ENCODE measurements around the gene ATAD2B.

The ATAD2B gene

GRCh38 chr2:23905155-23905554 lies 21.8 kb downstream of the ATAD2B start:
- DNase-seq, result no peak

- no peak for DNase-seq
Observed at GRCh38 chr2:23904692-23905091, 22.2 kb downstream of the ATAD2B start.

DNA sequence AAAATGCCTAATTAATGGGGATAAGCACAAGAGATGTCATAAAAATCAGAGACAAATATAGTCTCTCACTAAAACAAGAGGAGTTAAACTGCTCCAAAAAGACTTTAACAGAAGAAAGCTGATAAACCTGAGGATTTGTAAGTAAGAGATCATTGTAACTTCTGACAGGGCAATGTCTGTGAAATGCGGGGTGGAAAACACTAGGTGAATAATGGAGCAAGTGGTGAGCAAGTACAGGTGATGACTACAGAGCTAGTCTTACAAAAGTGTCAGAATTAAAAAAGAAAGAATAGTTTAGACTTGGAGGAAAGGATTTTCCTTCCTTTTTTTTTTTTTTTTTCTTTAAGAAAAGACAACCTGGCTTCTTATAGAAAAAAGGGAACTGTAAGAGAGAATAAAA lies 22.7 kb downstream of the ATAD2B start:
- DNase-seq, result no peak

- no peak for DNase-seq
Observed at GRCh38 chr2:23903034-23903433, 23.9 kb downstream of the ATAD2B start.

DNA sequence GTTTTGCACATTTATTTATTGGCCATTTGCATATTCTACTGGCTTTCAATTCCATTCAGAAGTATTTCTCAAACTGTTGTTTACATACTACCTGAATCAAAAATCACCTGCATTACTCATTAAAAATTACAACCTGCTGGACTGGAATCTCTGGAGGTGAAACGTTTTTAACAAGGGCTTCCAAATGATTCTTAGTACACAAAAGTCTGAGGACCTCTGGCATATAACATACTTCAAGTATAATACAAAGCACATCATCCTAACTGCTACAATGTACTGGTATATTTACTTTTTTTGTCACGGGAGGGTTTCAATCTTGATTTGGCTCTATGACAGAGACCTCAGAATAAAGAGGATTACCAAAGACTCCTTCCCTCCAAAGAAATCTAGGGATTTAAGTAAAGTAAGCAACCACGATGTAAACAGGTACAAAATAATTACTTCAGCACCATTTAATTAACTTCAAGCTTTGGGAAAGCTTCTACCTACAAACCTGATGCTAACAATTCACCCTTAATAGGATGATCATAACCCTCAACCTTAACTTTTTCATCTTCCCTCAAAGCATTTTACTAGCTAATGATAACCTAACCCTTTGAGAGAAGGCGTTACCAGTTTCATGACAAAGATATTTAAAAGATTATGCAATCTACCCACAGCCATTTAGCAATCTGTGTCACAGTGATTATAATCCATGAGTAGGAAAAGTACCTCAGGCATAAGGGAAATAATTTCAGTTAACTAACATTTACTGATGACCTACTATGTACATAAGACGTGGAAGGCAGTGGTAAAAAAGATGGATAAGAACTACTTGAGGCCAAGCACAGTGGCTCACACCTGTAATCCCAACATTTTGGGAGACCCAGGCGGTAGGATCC lies 24.7 kb downstream of the ATAD2B start:
- DNase-seq, result no peak

DNA sequence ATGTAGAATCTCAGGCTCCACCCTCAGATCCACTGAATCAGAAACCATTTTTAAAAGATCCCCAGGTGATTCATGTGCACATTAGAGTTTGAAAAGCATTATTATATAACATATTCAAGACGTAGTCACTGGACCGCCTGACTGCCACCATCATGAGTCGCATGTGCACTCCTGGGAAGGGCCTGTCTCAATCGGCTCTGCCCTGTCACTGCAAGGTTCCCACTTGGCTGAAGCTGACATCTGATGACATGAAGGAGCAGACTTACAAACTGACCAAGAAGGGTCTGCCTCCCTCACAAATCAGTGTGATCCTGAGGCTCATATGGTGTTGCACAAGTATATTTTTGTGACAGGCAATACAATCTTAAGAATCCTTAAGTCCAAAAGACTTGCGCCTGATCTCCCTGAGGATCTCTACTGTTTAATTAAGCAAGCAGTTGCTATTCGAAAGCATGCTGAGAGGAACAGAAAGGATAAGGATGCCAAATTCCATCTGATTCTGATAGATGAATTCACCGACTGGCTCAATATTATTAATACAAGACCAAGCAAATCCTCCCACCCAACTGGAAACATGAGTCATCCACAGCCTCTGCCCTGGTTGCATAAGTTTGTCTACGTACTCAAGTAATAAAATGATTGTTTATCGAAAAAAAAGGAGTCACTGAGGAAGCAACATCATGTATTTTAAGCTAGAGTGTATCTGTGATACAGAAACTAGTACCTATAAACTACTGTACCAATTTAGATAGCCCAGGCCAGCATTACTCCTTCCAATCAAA lies 26.2 kb downstream of the ATAD2B start:
- DNase-seq, result no peak

DNA sequence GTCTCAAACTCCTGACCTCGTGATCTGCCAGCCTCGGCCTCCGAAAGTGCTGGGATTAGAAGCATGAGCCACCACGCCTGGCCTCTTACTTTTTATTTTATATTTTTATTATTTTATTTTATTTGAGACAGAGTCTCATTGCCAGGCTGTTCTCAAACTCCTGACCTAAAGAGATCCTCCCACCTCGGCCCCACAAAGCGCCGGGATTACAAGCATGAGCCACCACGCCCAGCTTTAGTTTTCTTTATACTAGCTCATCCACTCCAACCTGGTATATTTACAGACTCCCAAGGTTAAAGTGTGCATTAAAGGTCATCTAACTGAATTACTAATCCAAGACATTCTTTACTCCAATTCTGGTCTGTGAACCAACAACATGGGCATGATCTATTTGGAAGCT lies 26.8 kb downstream of the ATAD2B start:
- DNase-seq, result no peak

- no peak for DNase-seq
Observed at GRCh38 chr2:23871206-23871605, 55.7 kb downstream of the ATAD2B start.

DNA sequence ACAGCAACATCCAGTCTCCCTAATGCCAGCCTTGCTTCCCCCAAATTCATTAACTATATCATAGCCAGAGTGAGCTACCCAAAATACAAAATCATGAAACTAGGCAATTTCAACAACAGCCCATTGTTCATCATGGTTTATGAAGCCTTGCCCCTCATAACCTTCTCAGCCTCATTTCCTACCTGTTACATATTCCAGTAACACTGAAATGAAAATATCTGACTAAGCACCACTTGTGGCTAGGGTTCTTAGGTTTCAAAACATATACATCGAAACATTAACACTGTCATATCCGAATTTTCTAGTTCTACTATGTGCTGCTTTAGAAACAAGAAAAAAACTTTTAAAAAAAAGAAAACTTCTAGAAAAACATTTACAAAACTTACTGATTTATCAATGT lies 59.5 kb downstream of the ATAD2B start:
- DNase-seq, result no peak

GRCh38 chr2:23862716-23863426 lies 64.1 kb downstream of the ATAD2B start:
- no peak for DNase-seq

GRCh38 chr2:23861952-23862351 lies 65.0 kb downstream of the ATAD2B start:
- DNase-seq, result no peak

- no peak for DNase-seq
Observed at GRCh38 chr2:23859983-23860382, 66.9 kb downstream of the ATAD2B start.

- DNase-seq, result no peak
Observed at GRCh38 chr2:23859234-23859633, 67.7 kb downstream of the ATAD2B start.

DNA sequence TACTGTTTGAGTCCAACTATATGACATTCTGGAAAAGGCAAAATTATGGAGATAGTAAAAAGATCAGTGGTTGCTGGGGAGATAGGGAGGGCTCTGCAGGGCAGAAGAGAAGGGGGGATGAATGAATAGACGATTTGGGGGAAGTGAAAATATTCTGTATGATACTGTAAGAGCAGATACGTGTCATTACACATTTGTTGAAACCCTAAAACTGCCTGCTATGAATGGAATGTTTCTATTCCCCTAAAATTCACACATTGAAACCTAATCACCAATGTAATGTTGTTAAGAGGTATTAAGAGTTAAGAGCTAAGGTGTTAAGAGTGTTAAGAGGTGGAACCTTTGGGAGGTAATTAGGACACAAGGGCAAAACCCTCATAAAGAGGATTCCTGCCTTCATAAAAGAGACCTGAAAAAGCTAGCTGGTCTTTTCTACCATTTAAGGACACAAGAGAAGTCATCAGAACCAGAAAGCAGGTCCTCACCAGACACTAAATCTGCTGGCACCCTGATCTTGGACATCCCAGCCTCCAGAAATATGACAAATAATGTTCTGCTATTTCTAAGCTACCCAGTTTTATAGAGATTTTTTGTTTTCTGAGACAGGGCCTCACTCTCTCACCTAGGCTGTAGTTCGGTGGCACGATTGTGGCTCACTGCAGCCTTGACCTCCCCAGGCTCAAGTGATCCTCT lies 76.2 kb downstream of the ATAD2B start:
- no peak for DNase-seq

DNA sequence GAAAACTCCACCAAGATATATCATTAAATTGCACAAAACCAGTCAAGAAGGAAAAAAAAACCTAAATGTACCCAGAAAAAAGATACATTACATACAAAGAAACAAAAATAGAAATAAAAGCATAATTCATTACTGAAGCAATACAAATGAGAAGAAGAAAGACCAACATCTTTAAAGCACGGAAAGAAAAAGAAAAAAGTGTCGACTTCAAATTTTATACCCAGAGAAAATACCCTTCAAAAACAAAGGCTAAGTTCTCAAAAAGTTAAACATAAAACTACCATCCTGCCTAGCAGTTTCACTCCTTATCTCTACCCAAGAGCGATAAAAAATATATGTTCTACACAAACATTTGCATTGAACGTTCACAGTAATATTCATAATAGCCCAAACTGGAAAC lies 82.0 kb downstream of the ATAD2B start:
- DNase-seq, result no peak

DNA sequence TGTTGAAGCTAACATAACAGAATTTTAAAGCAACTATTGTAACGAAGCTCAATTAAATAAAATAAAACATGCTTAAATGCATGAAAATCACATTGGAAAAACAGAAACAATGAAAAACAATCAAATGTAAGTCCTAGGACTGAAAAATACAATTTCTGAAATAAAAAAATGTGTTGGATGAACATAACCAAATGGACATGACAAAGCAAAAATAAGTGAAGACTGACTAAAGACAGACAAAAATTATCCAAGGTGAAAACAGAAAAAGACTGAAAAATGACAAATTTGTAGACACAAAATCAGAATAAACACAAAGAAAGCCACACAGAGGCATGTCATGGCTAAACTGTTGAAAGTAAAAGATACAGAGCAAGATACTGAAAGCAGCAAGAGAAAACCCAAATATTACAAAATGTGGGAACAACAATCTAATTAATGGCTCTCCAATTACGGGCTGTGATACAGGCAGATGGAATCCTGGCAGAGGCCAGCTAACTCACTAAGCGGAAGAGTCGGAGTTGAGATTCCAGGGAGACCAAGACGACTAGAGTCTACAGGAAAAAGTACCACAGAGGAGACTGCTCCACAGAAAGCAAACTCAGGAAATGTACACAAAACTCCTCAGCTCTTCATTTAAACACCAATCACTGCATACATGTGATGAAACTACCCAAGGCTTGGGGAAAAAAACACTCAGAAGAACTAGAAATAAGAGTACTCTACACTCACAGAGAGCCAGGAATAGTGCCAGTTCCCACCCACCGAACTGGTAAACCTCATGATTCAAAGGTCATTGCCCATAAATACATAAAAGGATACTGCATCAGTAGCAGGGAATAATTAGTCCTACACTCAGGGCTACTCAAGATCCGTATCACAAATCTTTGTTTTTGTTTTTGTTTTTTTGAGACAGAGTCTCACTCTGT lies 83.6 kb downstream of the ATAD2B start:
- no peak for DNase-seq

DNA sequence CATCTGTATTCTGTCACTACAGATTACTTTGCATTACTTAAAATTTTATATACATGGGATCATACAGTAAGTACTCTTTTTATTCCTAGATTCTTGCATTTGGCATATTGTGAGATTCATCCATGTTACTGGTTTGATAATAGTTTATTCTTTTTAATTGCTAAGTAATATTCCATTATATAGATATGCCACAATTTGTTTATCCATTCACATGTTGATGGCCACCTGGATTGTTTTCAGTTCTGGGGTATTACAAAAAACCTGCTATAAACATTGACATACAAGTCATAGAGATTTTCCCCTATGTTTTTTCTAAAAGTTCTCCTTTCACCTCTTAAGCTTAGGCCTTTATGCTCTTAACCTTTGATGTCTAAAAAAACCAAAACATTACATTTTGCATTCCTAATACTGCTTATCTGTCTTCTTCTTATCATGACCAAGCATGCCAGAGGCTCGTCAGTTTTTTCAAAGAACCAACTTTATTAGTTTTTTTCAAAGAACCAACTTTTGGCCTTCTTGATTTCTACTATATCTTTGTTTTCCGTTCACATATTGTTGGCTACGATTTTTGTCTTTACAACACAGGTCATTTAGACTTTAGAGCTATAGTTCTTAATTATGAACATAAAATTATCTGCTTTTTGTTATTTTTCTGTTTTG lies 86.9 kb downstream of the ATAD2B start:
- DNase-seq, result no peak

DNA sequence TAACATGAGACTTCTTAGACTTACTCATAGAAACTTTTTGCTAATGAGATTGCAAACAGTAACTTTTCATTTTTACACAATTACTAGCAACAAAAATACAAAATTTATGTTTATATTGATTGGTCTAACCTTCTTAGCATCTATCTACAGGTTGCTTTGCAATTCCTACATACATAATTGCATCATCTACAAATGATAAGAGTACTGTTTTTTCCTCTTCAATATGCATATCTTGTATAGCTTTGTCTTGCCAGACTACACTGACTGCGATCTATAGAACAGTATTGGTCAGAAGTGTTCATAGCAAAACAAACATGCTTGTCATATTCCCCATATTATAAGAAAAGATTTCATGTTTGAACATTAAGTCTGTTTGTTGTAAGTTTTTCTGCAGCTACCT lies 87.9 kb downstream of the ATAD2B start:
- DNase-seq, result no peak

- no peak for DNase-seq
Observed at GRCh38 chr2:23838581-23838980, 88.3 kb downstream of the ATAD2B start.

GRCh38 chr2:23837871-23838270 lies 89.1 kb downstream of the ATAD2B start:
- DNase-seq, result no peak

DNA sequence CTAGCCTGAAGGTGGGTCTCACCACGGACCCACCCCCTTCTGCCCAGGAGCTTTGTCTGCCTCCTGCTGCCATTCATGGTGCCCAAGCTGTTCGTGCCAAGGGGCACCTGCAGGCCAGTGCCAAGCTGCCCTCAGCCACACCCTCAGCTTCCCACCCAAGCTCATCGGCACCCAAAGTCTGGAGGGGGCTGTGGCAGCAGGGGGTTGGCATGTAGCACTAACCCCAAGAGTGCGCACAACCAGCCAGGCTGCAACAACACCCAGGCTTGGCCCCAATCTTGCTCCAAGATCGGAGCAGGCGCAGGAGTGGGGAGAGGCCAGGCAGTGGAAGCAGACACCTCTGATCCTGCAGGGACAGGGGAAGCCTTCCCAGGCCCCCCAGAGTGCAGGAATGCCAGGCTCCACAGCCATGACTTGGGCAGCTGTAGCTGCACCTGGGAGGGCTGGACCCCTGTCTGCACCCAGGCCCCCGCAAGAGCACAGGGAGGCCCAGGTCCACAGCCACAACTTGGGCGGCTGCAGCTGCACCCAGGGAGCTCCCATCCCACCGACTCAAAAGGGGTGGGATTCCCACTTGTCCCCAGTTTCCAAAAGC lies 89.9 kb downstream of the ATAD2B start:
- no peak for DNase-seq

Data from activated CD4-positive, CD25-positive, alpha-beta regulatory T cell (primary cell).